A549 (cell line): ENCODE data around the gene MARK2.

ENCODE experiments used
- CTCF ChIP-seq: fragments of >200 bp; sonication (Bioruptor Twin); formaldehyde crosslinking; IDR thresholded peaks from 3 replicates; pipeline ENCODE4 v1.5.1; 2016
- JUN ChIP-seq, 2 experiments: fragments of >200 bp; sonication (Bioruptor Twin); formaldehyde crosslinking; IDR thresholded peaks; 2 replicates in 1 of 2; 3 replicates in 1 of 2; pipeline ENCODE4 v1.6.1; 2016 to 2017
- KDM5A ChIP-seq: fragments of 200-600 bp; sonication (generic); IDR thresholded peaks from 2 replicates; pipeline ENCODE4 v1.6.1; 2016; ENCODE audit warnings: antibody characterized with exemption, mild to moderate bottlenecking
- MAX ChIP-seq: IDR thresholded peaks from 2 replicates; pipeline ENCODE4 v1.6.1; 2012
- PBX3 ChIP-seq: IDR thresholded peaks from 2 replicates; pipeline ENCODE4 v1.6.1; 2012
- REST ChIP-seq: fragments of 200-600 bp; sonication (generic); IDR thresholded peaks from 2 replicates; pipeline ENCODE4 v1.6.1; 2016; ENCODE audit warnings: antibody characterized with exemption, mild to moderate bottlenecking, moderate library complexity
- RFX5 ChIP-seq: fragments of 450-650 bp; IDR thresholded peaks from 2 replicates; pipeline ENCODE4 v1.7.1; 2014; ENCODE audit warnings: antibody characterized with exemption, mild to moderate bottlenecking, moderate library complexity
- RNF2 ChIP-seq: fragments of 200-600 bp; sonication (generic); IDR thresholded peaks from 2 replicates; pipeline ENCODE4 v1.6.1; 2016; ENCODE audit warnings: low read depth, mild to moderate bottlenecking, antibody characterized with exemption, moderate library complexity, borderline replicate concordance
- ZNF302 ChIP-seq: fragments of 250-450 bp; sonication (Bioruptor Pico); IDR thresholded peaks from 2 replicates; pipeline ENCODE4 v1.9.0; 2021; ENCODE audit warnings: inconsistent platforms, mild to moderate bottlenecking, moderate library complexity

GRCh38 chr11:63850920-63851319 is 12.0 kb downstream of the MARK2 start:
- no peak for TF ChIP-seq CTCF
- no peak for TF ChIP-seq MAX
- no peak for TF ChIP-seq KDM5A
- TF ChIP-seq REST: no peak
- no peak for TF ChIP-seq RFX5
- no peak for TF ChIP-seq ZNF302 (CRISPR knock-in tag)
- no peak for TF ChIP-seq PBX3
- no peak for TF ChIP-seq RNF2
- no peak for TF ChIP-seq JUN (IDR thresholded peaks at IDR 0.05)
